Posterior vena cava (tissue), 2 donors: Measurements from ENCODE around the gene HMHB1. TPM values are rescaled to one million over a fixed set of nuclear protein-coding genes. Genes with fewer than 3 reads are reported as not detected.
"Not testable (repeated sequence)": the region's sequence is repeated elsewhere in the genome, so short reads cannot be mapped to it uniquely, and the experiment has no call there.

Source experiments
- DNase-seq: peaks from one replicate; pipeline ENCODE4 v3.0.0-alpha.2; 2020; ENCODE audit warnings: low spot score
- intact Hi-C, 2 donors: fragments of 100-400 bp; cut with DNase I; formaldehyde crosslinking; loops; one replicate each; pipeline versions ENCODE4 v1.14.1 to v1.14.2; 2022 to 2023
- total RNA-seq, 2 donors: library from RNA; stranded (reverse); fragmentation: NEBNext Ultra II Directional; extraction: Animal tissue kit (Norgen Biotek cat#: 25700); gene quantifications; one replicate each; pipeline ENCODE4 v1.2.1, GENCODE V29; 2021
- donor health status: DM: yes; HTN: yes; CAD: no.
- donor health status: DM: yes; HTN: yes; CAD: no.

Gene HMHB1
- total RNA-seq, 2 donors from 2014 or later = not detected

GRCh38 chr5:143796753-143797152, 15.2 kb upstream of the HMHB1 start:
- DNase-seq = no peak
- intact Hi-C loops = no loop called here

GRCh38 chr5:143800715-143801114, 11.2 kb upstream of the HMHB1 start:
- intact Hi-C loops = no loop called here
- no peak for DNase-seq

GRCh38 chr5:143801252-143801939, 10.6 kb upstream of the HMHB1 start:
- no peak for DNase-seq
- intact Hi-C loops = no loop called here

- intact Hi-C loops = no loop called here
- no peak for DNase-seq
These were observed 6.1 kb upstream of the HMHB1 start for GRCh38 chr5:143805861-143806260.

DNA sequence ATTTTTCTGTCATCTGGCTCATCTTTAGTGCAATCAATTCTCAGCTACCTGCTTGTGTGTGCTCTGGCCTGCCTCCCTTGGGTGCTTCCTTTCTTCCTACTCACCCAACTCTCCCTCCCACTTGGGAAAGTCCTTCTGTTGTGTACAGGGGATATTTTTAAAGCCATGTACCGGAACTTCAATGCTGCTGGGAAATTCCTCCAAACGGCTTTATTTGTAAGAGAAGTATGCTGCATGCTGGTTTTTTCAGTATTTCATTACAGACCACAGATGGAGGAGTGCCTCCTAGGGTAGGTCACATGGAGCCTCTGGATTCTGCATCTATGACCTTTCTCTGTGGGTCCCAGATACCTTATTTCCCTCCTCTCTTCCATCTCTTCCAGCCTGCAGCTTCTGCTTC, 5.4 kb upstream of the HMHB1 start:
- DNase-seq = no peak
- intact Hi-C loops = no loop called here

GRCh38 chr5:143807401-143807800, 4.6 kb upstream of the HMHB1 start:
- DNase-seq = no peak
- intact Hi-C loops = no loop called here

DNA sequence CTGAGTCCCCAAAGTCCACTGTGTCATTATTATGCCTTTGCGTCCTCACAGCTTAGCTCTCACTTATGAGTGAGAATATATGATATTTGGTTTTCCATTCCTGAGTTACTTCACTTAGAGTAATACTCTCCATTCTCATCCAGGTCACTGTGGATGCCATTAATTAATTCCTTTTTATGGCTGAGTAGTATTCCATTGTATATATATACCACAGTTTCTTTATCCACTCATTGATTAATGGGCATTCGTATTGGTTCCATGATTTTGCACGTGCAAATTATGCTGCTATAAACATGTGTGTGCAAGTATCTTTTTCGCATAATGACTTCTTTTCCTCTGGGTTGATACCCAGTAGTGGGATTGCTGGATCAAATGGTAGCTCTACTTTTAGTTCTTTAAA, 4.4 kb downstream of the HMHB1 start:
- DNase-seq, intact Hi-C loops: not testable (repeated sequence)

GRCh38 chr5:143819716-143820115, 7.8 kb downstream of the HMHB1 start:
- no peak for DNase-seq
- intact Hi-C loops = loop anchor here in 1 of 2 donors (10.0 kb wide), 2 partner anchors 415 to 805 kb away; partner anchors contain the start of gene NR3C1

DNA sequence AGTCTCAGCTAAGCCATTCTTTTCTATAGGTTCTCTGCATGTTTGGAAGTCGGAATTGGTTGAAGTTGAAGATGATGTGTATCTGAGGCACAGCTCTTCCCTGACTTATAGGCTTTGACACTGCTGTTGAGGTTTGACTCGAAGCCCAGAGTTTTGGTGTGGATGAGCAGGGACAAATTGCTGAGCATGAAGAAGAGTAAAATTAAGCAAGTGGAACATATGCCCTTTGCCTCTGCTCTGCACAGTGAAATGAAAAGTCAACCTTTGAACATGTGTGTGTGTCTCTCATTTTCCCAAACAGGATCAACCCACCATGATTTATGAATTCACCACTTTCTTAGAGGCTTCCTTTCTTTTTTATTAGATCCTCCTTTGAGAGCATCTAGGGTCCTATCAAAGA, 8.5 kb downstream of the HMHB1 start:
- DNase-seq = no peak
- intact Hi-C loops = loop anchor here in 1 of 2 donors (10.0 kb wide), 2 partner anchors 416 to 806 kb away; partner anchors contain the start of gene NR3C1

GRCh38 chr5:143824851-143825720, 13.1 kb downstream of the HMHB1 start:
- peak; percentile 91 for DNase-seq
- intact Hi-C loops = loop anchor here in 1 of 2 donors (5.0 to 10.0 kb wide), 3 partner anchors 420 to 903 kb away; partner anchors contain the start of gene NR3C1

GRCh38 chr5:143826951-143827444, 15.0 kb downstream of the HMHB1 start:
- DNase-seq = no peak
- intact Hi-C loops = loop anchor here in 1 of 2 donors (5.0 to 10.0 kb wide), 3 partner anchors 422 to 905 kb away; partner anchors contain the start of gene NR3C1

- no peak for DNase-seq
- intact Hi-C loops = loop anchor here in 1 of 2 donors (5.0 to 10.0 kb wide), 3 partner anchors 424 to 906 kb away; partner anchors contain the start of gene NR3C1
These were observed 16.7 kb downstream of the HMHB1 start for GRCh38 chr5:143828710-143829109.

- no peak for DNase-seq
- intact Hi-C loops = no loop called here
These were observed 21.2 kb downstream of the HMHB1 start for GRCh38 chr5:143833177-143833576.

DNA sequence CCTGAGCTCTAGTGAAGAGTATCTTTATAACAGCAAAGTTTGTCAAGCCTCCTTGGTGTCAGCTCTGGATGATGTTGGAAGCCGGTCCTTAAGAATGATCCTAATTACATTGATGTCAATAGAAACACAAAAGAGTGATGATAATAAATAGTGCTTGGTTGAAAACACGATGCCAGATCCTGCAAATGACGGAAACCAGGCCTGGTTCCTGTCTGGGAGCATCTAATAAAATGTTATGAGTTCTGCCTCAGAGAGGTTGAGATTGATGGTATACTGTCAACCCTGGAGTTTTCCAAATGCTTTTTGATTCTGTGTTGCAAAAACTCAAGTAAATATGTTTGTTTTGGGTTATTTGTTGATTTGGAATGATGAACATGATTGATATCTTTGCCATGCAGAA, 23.3 kb downstream of the HMHB1 start:
- DNase-seq = no peak
- intact Hi-C loops = no loop called here

DNA sequence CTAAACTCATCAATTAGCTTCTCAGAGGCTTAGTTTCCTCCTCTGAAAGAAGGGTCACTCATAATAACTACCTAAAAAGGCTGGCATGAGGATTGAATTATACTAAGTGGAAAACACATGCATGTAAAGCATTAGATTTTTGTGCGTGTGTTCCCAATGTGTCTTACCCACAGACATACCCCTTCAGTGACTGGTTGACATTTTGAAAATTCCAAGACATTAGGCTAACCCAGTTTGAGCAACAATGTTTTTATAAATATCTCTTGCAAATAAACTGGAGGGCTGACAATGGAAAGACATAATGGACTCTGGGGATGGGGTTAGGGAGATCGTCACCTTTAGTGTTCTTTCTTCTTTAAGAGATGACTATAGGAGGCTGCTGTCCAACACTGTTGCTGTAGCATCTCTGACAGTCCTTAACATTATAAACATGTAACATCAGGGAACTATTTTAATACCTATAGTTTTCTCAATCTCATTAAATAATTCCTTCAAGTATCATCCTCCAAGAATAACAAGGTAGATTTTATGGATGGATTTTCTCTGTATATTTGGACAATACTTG, 24.3 kb downstream of the HMHB1 start:
- intact Hi-C loops = no loop called here
- DNase-seq = no peak

DNA sequence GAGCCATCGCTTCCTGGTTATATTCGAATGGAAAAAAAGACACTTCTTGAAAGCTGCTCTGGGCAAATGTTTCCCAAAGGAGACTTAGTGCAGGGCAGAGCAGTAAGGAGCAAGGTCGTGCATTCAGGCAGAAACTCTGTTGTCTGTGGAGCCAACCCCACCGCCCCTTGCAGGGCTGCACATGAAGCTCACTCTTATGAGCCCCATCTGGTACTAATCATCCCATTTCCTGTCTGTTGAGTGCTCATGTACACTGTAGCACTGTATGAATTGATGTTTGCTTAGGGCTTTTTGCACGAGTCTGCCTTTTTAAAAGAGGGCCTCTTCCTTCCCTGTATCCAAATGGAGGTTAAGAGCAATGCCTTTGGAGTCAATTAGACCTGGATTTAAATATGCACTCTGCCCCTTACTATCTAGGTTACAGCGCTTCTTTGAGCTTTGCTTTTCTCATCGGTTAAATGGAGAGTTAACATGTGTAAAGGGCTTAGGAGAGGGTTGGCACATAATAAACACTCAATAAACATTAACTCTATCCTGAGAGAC, 25.4 kb downstream of the HMHB1 start:
- DNase-seq = no peak
- intact Hi-C loops = no loop called here

DNA sequence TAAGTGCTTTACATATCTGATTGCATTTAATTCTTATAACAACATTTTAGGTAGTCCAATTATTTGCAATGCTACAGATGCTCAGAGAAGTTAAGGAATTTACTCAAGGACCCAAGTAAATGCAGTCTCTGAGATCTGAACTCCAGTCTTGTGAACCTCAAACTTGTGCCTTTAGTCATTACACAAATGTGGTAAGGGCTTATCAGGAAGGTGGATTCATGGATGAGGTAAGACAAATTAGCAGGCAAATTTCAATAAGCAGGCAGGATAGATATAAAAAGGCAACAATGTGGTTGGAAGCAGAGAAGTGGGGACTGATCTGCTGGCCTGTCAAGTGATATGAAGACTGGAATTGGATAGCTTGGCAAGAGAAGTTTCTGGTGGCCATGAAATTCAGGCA, 29.5 kb downstream of the HMHB1 start:
- DNase-seq = no peak
- intact Hi-C loops = no loop called here

DNA sequence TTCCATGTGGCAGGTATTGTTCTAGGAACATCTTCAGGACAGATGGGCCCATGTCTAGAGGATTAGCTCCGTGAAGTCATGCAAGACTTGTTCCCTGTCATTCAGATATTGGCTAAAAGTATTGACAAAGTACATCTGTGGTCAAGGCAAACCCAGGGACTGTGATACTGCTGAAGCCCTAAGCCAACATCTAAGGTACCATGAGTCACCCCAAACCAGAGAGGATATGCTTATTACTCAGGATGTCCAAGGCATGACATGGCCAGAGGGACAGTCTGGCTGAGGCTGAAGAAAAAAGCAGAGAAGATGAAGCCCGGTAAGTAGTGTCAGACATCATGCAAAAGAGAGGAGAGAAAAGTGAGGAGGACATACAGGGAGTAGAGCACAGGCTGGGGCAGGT, 31.0 kb downstream of the HMHB1 start:
- intact Hi-C loops = no loop called here

GRCh38 chr5:143843461-143843860, 31.5 kb downstream of the HMHB1 start:
- no peak for DNase-seq
- intact Hi-C loops = no loop called here

More for the DNA sequence above, 31.0 kb downstream of the HMHB1 start:
- DNase-seq = no peak
